Neutrophil (primary cell): ENCODE measurements around the gene CDH13.

Experiments used
- H3K27ac ChIP-seq: fragments of 200-600 bp; sonication (generic); 2 replicates; pipeline ENCODE4 v1.5.1; 2016; ENCODE audit warnings: mild to moderate bottlenecking, moderate library complexity
- H3K27me3 ChIP-seq: fragments of 200-600 bp; sonication (generic); 2 replicates; pipeline ENCODE4 v1.6.0; 2016; ENCODE audit warnings: mild to moderate bottlenecking
- H3K36me3 ChIP-seq: fragments of 200-600 bp; sonication (generic); 2 replicates; pipeline ENCODE4 v1.5.1; 2017
- H3K4me1 ChIP-seq, 2 experiments: fragments of 200-600 bp in 1 of 2; sonication (generic) in 1 of 2; 1 replicate in 1 of 2; 2 replicates in 1 of 2; pipeline versions ENCODE4 v1.5.1 to v1.6.1; 2013 to 2016; ENCODE audit warnings: low read depth in 1 of 2, low read length in 1 of 2, mild to moderate bottlenecking in 1 of 2, moderate library complexity in 1 of 2; ENCODE audit not compliant: control insufficient read depth in 1 of 2, insufficient read depth in 1 of 2
- H3K4me3 ChIP-seq, 2 experiments: fragments of 200-600 bp in 1 of 2; sonication (generic) in 1 of 2; 1 replicate in 1 of 2; 2 replicates in 1 of 2; pipeline ENCODE4 v1.5.1; 2013 to 2016; ENCODE audit warnings: low read depth in 1 of 2, low read length in 1 of 2, mild to moderate bottlenecking in 1 of 2, moderate library complexity in 1 of 2
- H3K9me3 ChIP-seq: fragments of 200-600 bp; sonication (generic); 2 replicates; pipeline ENCODE4 v1.5.1; 2016
- CTCF ChIP-seq: fragments of 200-600 bp; sonication (generic); IDR thresholded peaks from 2 replicates; pipeline ENCODE4 v1.5.1; 2016; ENCODE audit warnings: antibody characterized with exemption

CDH13 gene

GRCh38 chr16:83109490-83110125, 482.8 kb downstream of the CDH13 start:
- Histone ChIP-seq H3K4me1 (no peaks in the 10 kb centered on the region), H3K9me3 (no peaks in the 10 kb centered on the region), H3K27ac (no peak overlapping the region), H3K27me3 (no peaks in the 10 kb centered on the region), H3K36me3 (no peaks in the 10 kb centered on the region), H3K4me3 (no peak overlapping the region)
- TF ChIP-seq CTCF = no peak

- TF ChIP-seq CTCF = no peak
- H3K27ac ChIP-seq = no peak overlapping the region
- H3K4me1 ChIP-seq = no peaks in the 10 kb centered on the region
- H3K36me3 ChIP-seq = no peaks in the 10 kb centered on the region
- H3K27me3 ChIP-seq = no peaks in the 10 kb centered on the region
- H3K9me3 ChIP-seq = no peaks in the 10 kb centered on the region
- H3K4me3 ChIP-seq = no peak overlapping the region
Observed at GRCh38 chr16:83110269-83110668, 483.5 kb downstream of the CDH13 start.

- no peak for TF ChIP-seq CTCF
- no peaks in the 10 kb centered on the region for H3K9me3 ChIP-seq
Observed at GRCh38 chr16:83113317-83113716, 486.5 kb downstream of the CDH13 start.

GRCh38 chr16:83113811-83114210, 487.0 kb downstream of the CDH13 start:
- TF ChIP-seq CTCF = no peak
- no peak overlapping the region for H3K4me3 ChIP-seq
- H3K36me3 ChIP-seq = no peaks in the 10 kb centered on the region
- no peaks in the 10 kb centered on the region for H3K27me3 ChIP-seq
- no peaks in the 10 kb centered on the region for H3K9me3 ChIP-seq
- no peak overlapping the region for H3K27ac ChIP-seq
- H3K4me1 ChIP-seq = no peaks in the 10 kb centered on the region

More at GRCh38 chr16:83113317-83113716, 486.5 kb downstream of the CDH13 start:
- H3K4me3 ChIP-seq = no peak overlapping the region
- no peaks in the 10 kb centered on the region for H3K4me1 ChIP-seq
- H3K27ac ChIP-seq = no peak overlapping the region
- H3K27me3 ChIP-seq = no peaks in the 10 kb centered on the region
- no peaks in the 10 kb centered on the region for H3K36me3 ChIP-seq

GRCh38 chr16:83115491-83116232, 488.9 kb downstream of the CDH13 start:
- Histone ChIP-seq H3K27me3 (no peaks in the 10 kb centered on the region), H3K36me3 (no peaks in the 10 kb centered on the region), H3K4me3 (no peak overlapping the region), H3K4me1 (no peaks in the 10 kb centered on the region), H3K9me3 (no peaks in the 10 kb centered on the region), H3K27ac (no peak overlapping the region)
- no peak for TF ChIP-seq CTCF
